Transverse colon (tissue), 4 donors: Measurements from ENCODE around the gene IRF8. TPM values are rescaled to one million over a fixed set of nuclear protein-coding genes. Genes with fewer than 3 reads are reported as not detected.
"Not testable (repeated sequence)": the region's sequence is repeated elsewhere in the genome, so short reads cannot be mapped to it uniquely, and the experiment has no call there.

Experiments used
- DNase-seq: peaks from one replicate; pipeline ENCODE4 v3.0.0-alpha.2; 2019
- H3K27ac ChIP-seq, 4 donors: fragments of 200-600 bp; sonication (generic); 2 replicates each; pipeline ENCODE4 v1.5.1; 2016 to 2018; ENCODE audit warnings: inconsistent platforms in 4 of 4
- H3K27me3 ChIP-seq: fragments of 200-600 bp; sonication (generic); 2 replicates; pipeline ENCODE4 v1.5.1; 2017; ENCODE audit warnings: inconsistent platforms
- H3K36me3 ChIP-seq, 4 donors: fragments of 200-600 bp; sonication (generic); 2 replicates each; pipeline ENCODE4 v1.5.1; 2017 to 2019; ENCODE audit warnings: inconsistent platforms in 4 of 4
- H3K4me1 ChIP-seq, 4 donors: fragments of 200-600 bp; sonication (generic); 2 replicates each; pipeline ENCODE4 v1.5.1; 2017 to 2020; ENCODE audit warnings: inconsistent platforms in 4 of 4
- H3K4me3 ChIP-seq, 4 donors: fragments of 200-600 bp; sonication (generic); 1 replicate in 1 of 4; 2 replicates in 3 of 4; pipeline versions ENCODE4 v1.5.1 to v1.6.1; 2017 to 2019; ENCODE audit warnings: inconsistent platforms in 4 of 4
- H3K9me3 ChIP-seq, 2 donors: fragments of 200-600 bp; sonication (generic); 2 replicates each; pipeline ENCODE4 v1.5.1; 2017 to 2019; ENCODE audit warnings: inconsistent platforms in 2 of 2
- CTCF ChIP-seq, 5 experiments: fragments of 200-600 bp in 3 of 5; fragments of 450-650 bp in 2 of 5; sonication (generic) in 3 of 5; IDR thresholded peaks; 1 replicate in 2 of 5; 2 replicates in 3 of 5; pipeline ENCODE4 v1.5.1; 2016 to 2017; ENCODE audit warnings: antibody characterized with exemption in 5 of 5, inconsistent platforms in 3 of 5, mild to moderate bottlenecking in 2 of 5, moderate library complexity in 1 of 5
- EP300 ChIP-seq: sonication (generic); formaldehyde crosslinking; IDR thresholded peaks from one replicate; pipeline ENCODE4 v1.6.1; 2017; ENCODE audit warnings: antibody characterized with exemption, low read depth
- POLR2A ChIP-seq: fragments of 450-650 bp; IDR thresholded peaks from one replicate; pipeline ENCODE4 v1.6.1; 2016; ENCODE audit warnings: antibody characterized with exemption, mild to moderate bottlenecking, moderate library complexity
- POLR2AphosphoS5 ChIP-seq, 3 donors: sonication (generic); formaldehyde crosslinking; IDR thresholded peaks; one replicate each; pipeline ENCODE4 v1.6.1; 2016; ENCODE audit warnings: antibody characterized with exemption in 3 of 3
- WGBS, 2 donors: methylation state at CpG; one replicate each; pipeline ENCODE4 v1.1.5; 2018; ENCODE audit warnings: low coverage in 1 of 2; 5-methylcytosine and 5-hydroxymethylcytosine counted together
- in situ Hi-C, 4 donors: fragments of 200-750 bp; cut with MboI; loops; one replicate each; pipeline versions ENCODE4 v1.15.0 to v1.15.1; 2017; ENCODE audit warnings: low sequenced_read_pairs in 3 of 4, low pct_ligation_motif_present in 1 of 4, low pct_unique_long_range_greater_than_20kb in 1 of 4
- intact Hi-C: fragments of 100-400 bp; cut with DNase I; formaldehyde crosslinking; loops from one replicate; pipeline ENCODE4 v1.15.1; 2023; ENCODE audit warnings: low total_unique reads
- total RNA-seq, 4 donors: library from RNA; depleted of rRNA; stranded (reverse); fragments of >200 nt; gene quantifications; one replicate each; pipeline ENCODE4 v1.1.0, GENCODE V29; 2016

The IRF8 gene
- total RNA-seq, 4 donors from 2014 or later, result 20.7 to 70.7 (median 45.2) TPM

GRCh38 chr16:85941863-85942644, 43.1 kb downstream of the IRF8 start:
- TF ChIP-seq EP300 (no peak), POLR2AphosphoS5 (IDR thresholded peaks at IDR 0.05) (no peak), CTCF (IDR thresholded peaks at IDR 0.05) (no peak), POLR2A (no peak)
- DNase-seq, result no peak
- WGBS, 2 donors, result 84 to 88% methylated on average over 3 to 14 of the region's 14 CpGs
- intact Hi-C loops, result no loop called here
- no peak overlapping the region for H3K27ac ChIP-seq
- no peaks in the 10 kb centered on the region for H3K4me1 ChIP-seq
- no peaks in the 10 kb centered on the region for H3K27me3 ChIP-seq
- in situ Hi-C loops, result no loop called here
- no peaks in the 10 kb centered on the region for H3K36me3 ChIP-seq
- no peaks in the 10 kb centered on the region for H3K9me3 ChIP-seq
- no peak overlapping the region for H3K4me3 ChIP-seq

GRCh38 chr16:85942659-85943058, 43.7 kb downstream of the IRF8 start:
- 94 to 96% methylated on average over 8 to 10 of the region's 10 CpGs for WGBS, 2 donors
- H3K36me3 ChIP-seq, H3K27me3 ChIP-seq, in situ Hi-C loops, H3K27ac ChIP-seq, H3K4me1 ChIP-seq, DNase-seq, H3K9me3 ChIP-seq, intact Hi-C loops, H3K4me3 ChIP-seq: not testable (repeated sequence)

- TF ChIP-seq CTCF (IDR thresholded peaks at IDR 0.05) (no peak), POLR2AphosphoS5 (IDR thresholded peaks at IDR 0.05) (no peak), POLR2A (no peak), EP300 (no peak)
- no peak overlapping the region for H3K4me3 ChIP-seq
- H3K27me3 ChIP-seq, result no peaks in the 10 kb centered on the region
- intact Hi-C loops, result no loop called here
- no peaks in the 10 kb centered on the region for H3K9me3 ChIP-seq
- H3K36me3 ChIP-seq, result no peaks in the 10 kb centered on the region
- no peaks in the 10 kb centered on the region for H3K4me1 ChIP-seq
- no peak overlapping the region for H3K27ac ChIP-seq
- WGBS, 2 donors, result 83 to 95% methylated on average over 2 of the region's 2 CpGs
- no peak for DNase-seq
- in situ Hi-C loops, result no loop called here
Measured at GRCh38 chr16:85943711-85944110, 44.7 kb downstream of the IRF8 start.

- no peak overlapping the region for H3K4me3 ChIP-seq
- in situ Hi-C loops (no loop called here), intact Hi-C loops (no loop called here)
- H3K4me1 ChIP-seq, result no peaks in the 10 kb centered on the region
- DNase-seq, result no peak
- H3K36me3 ChIP-seq, result no peaks in the 10 kb centered on the region
- no peaks in the 10 kb centered on the region for H3K9me3 ChIP-seq
- H3K27ac ChIP-seq, result no peak overlapping the region
- TF ChIP-seq POLR2A (no peak), EP300 (no peak), CTCF (IDR thresholded peaks at IDR 0.05) (no peak), POLR2AphosphoS5 (IDR thresholded peaks at IDR 0.05) (no peak)
- WGBS, 2 donors, result 69 to 91% methylated on average over 4 to 7 of the region's 7 CpGs
- no peaks in the 10 kb centered on the region for H3K27me3 ChIP-seq
Measured at GRCh38 chr16:85944572-85945423, 45.8 kb downstream of the IRF8 start.
